Measurements from ENCODE around the gene NCKAP5.

NCKAP5 gene

GRCh38 chr2:133130548-133131246 is 437.6 kb downstream of the NCKAP5 start:
- no peak for DNase-seq

GRCh38 chr2:133124446-133124845 is 443.8 kb downstream of the NCKAP5 start:
- DNase-seq = no peak

GRCh38 chr2:133123904-133124303 is 444.4 kb downstream of the NCKAP5 start:
- DNase-seq = no peak

GRCh38 chr2:133123393-133123792 is 444.9 kb downstream of the NCKAP5 start:
- DNase-seq = no peak

GRCh38 chr2:133122529-133122928 is 445.7 kb downstream of the NCKAP5 start:
- DNase-seq = no peak

- DNase-seq = no peak
Measured at GRCh38 chr2:133120310-133120709, 448.0 kb downstream of the NCKAP5 start.

GRCh38 chr2:133110201-133110600 is 458.1 kb downstream of the NCKAP5 start:
- no peak for DNase-seq

- DNase-seq = no peak
Measured at GRCh38 chr2:133109772-133110171, 458.5 kb downstream of the NCKAP5 start.

- no peak for DNase-seq
Measured at GRCh38 chr2:133107058-133107815, 461.0 kb downstream of the NCKAP5 start.

GRCh38 chr2:133104871-133105270 is 463.4 kb downstream of the NCKAP5 start:
- no peak for DNase-seq

- DNase-seq = no peak
Measured at GRCh38 chr2:133098787-133099186, 469.5 kb downstream of the NCKAP5 start.

GRCh38 chr2:133097666-133098065 is 470.6 kb downstream of the NCKAP5 start:
- no peak for DNase-seq

GRCh38 chr2:133092571-133092970 is 475.7 kb downstream of the NCKAP5 start:
- DNase-seq = no peak

- no peak for DNase-seq
Measured at GRCh38 chr2:133090358-133090757, 477.9 kb downstream of the NCKAP5 start.

GRCh38 chr2:133086176-133086575 is 482.1 kb downstream of the NCKAP5 start:
- no peak for DNase-seq

- no peak for DNase-seq
Measured at GRCh38 chr2:133085646-133086045, 482.6 kb downstream of the NCKAP5 start.

- DNase-seq = no peak
Measured at GRCh38 chr2:133082034-133082433, 486.2 kb downstream of the NCKAP5 start.

GRCh38 chr2:133080822-133081221 is 487.4 kb downstream of the NCKAP5 start:
- no peak for DNase-seq

GRCh38 chr2:133078667-133079411 is 489.4 kb downstream of the NCKAP5 start:
- DNase-seq = no peak

GRCh38 chr2:133077269-133077822 is 490.9 kb downstream of the NCKAP5 start:
- no peak for DNase-seq

- no peak for DNase-seq
Measured at GRCh38 chr2:133072837-133073694, 495.2 kb downstream of the NCKAP5 start.

GRCh38 chr2:133063775-133064174 is 504.5 kb downstream of the NCKAP5 start:
- no peak for DNase-seq
